ENCODE results near the gene CERS1.
A peak's percentile ranks its signal among the peaks of the same experiment; 100 is the strongest.
"Not testable (repeated sequence)": the region's sequence is repeated elsewhere in the genome, so short reads cannot be mapped to it uniquely, and the experiment has no call there.

CERS1 gene

DNA sequence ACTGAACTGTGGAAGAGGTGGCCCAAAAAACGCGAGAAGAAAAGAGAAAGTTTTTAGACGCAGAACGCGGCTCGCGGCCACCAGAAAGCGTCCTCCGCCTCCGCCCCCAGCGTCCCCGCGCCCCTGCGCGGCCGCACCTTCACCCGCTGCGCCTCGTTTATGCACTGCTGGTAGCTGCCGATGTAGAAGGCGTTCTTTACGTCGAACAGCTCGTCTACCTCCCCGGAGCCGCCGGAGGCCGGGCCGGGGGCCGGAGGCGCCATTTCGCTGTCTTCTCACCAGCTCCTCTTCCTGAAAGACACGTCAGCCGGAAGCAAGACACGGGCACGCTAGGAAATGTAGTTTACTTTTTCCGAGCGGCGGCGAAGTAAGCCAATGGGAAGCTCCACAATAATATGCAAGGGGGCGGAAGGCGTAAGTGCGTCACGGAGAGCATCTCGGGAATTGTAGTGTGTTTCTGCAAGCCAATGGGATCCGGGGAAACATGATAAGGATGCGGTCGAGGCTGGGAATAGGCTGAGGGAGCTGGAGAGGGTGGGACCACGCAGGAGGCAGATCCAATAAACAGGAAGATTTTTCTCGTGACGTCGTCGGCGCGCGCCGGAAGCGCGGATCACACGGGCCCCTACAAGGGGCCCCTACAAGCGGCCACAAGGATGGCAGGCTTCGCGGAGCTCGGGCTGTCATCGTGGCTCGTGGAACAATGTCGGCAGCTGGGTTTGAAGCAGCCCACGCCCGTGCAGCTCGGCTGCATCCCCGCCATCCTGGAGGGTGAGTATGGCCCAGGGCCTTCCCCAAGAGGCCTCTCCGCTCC lies 23.3 kb upstream of the CERS1 start, which contains the start of the genes COPE and DDX49:
Gene COPE (minus strand): TSS at position 302 of the 814 bp plus-strand sequence. CDS start 39 bp downstream, at position 263.
Gene DDX49 (plus strand): TSS at position 630 of the 814 bp plus-strand sequence. CDS start 27 bp downstream, at position 657.
- peak; percentile 96 to 98 for DNase-seq (ENCODE audit: low read depth in 2 of 2, low spot score in 1 of 2)

- DNase-seq (ENCODE audit: low read depth in 2 of 2, low spot score in 1 of 2): not testable (repeated sequence)
Measured at GRCh38 chr19:18917593-18917992, 21.6 kb upstream of the CERS1 start.

DNA sequence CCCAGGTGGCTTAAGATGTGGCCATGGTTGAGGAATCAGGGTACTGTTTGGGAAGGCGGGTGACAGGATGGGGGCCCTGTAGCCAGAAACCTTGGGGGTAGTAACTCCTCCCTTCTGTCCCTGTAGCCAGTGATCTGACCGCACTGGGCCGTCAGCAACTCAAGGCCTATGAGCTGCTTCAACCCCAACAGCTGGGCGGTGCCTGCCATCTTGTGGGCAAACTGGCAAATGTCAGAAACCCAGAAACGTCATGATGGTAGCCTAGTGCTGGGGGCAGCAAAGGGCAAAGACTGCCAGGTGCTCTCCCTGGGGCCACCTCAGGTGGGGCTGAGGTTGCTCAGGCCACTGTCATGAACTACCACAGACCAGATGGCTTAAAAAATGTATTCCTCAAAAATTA lies 19.7 kb upstream of the CERS1 start:
- no peak for DNase-seq (ENCODE audit: low read depth in 2 of 2, low spot score in 1 of 2)

- no peak for DNase-seq (ENCODE audit: low read depth in 2 of 2, low spot score in 1 of 2)
Measured at GRCh38 chr19:18913466-18913865, 17.5 kb upstream of the CERS1 start.

- DNase-seq (ENCODE audit: low read depth in 2 of 2, low spot score in 1 of 2): no peak
Measured at GRCh38 chr19:18912933-18913332, 17.0 kb upstream of the CERS1 start.

DNA sequence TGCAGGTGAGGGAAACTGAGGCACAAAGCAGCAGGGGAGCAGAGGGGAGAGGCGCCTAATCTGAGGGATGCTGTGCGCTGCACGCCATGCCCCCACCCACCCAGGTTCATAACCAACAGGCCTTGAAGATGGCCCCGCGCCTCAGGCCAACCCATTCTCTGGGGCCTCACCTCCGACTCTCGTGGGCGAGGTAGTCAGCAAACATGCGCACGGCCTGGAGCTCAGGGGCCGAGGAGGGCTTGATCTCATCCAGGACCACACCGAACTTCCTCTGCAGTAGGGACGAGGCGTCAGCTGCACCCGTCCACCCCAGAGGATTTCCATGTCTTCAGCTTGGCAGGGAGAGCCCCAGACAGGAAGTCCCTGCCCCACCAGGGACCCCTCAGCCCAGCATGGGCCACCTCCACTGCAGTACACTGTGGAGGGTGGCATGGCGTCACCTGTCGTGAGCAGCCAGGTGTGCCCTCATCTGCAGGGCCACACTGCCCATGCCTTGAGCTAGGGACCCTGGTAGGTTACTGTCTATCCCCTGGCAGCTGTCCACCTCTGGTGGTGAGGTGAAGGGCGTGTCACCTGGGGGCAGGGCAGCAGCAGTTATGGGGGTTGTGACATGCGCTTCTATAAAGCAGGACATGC lies 15.0 kb upstream of the CERS1 start:
- DNase-seq (ENCODE audit: low read depth in 2 of 2, low spot score in 1 of 2): no peak

DNA sequence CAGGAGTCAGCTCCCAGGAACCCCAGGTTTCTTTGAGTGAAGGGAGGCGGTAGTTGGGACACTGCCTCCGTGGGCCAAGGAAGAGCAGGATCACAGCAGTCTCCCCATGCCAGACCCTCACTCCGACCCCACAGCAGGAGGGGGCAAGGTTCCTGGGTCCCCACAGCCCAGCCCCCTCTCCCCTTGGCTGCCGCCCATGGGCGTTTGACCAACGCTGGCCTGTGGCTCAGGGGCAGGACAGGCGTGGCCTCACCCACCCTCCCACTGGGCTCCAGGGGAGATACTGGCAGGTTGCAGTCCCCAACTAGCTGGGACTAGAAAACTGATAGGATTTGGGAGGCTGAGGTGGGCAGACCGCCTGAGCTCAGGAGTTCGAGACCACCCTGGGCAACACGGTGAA lies 14.1 kb upstream of the CERS1 start:
- DNase-seq (ENCODE audit: low read depth in 2 of 2, low spot score in 1 of 2): no peak

DNA sequence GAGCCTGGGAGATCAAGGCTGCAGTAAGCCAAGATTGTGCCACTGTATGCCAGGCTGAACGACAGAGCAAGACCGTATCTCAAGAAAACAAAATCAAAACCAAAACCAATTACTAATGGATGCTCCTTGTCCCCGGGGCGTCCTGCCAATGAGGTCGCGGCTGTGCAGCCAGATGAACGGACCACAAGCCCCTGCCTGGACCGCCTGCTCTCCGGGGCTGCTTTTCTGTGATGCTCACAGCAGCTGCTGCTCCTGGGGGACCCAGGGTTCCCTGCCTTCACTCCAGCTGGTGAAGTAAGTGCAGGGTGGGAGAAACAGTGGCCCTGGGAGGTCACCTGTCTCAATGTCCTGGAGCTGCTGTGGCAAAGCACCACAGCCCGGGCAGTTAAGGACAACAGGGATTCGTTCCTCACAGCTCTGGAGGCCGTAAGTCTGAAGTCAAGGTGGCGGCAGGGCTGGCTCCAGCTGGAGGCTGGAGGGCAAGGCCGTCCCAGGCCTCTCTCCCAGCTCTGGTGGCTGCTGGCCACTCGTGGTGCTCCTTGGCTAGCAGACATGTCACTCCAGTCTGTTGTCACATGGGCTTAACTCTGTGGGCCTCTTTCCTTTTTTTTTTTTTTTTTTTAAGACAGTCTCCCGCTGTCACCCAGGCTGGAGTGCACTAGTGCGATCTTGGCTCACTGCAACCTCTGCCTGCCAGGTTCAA lies 13.1 kb upstream of the CERS1 start:
- no peak for DNase-seq (ENCODE audit: low read depth in 2 of 2, low spot score in 1 of 2)

DNA sequence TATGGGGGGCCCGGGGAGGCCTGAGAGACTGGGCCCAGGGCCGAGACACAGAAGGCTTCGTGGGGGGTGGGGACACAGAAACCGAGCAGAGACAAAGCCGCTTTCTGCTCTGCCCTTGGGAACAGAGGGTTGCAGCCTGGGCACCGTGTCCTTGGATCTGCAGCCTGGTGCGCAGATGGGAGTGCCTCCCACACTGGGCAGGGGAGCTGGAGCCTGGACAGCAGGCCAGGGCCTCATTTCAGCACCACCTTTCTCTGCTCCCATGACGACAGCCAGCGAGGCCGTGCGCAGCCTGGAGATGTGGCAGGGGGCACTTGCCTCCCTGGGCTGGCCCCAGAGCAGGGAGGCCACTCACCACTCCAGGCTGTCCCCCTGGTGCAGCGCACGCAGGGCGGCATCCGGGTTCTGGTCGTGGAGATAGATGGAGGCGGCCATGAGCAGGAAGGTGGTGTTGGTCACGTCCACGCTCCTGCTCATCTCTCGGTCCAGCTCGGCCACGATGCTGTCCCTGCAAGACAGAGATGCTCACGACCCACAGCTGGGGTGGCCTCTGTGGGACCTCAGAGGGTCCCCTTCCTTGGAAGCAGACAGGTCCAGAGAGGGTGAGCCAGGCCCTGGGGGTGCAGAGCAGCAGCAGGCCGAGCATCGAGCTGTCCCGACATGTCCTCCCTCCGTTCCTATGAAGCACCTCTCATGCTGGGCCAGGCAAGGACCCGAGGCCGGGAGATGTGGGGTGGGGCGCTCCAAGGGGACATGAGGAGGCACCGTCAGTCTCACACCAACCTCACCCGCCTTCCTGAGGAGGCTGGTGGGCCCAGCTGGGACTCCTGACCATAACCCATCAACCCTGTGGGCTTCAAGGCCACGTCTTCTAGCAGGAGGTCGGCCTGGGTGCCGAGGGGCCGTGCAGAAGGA lies 10.9 kb upstream of the CERS1 start:
- no peak for DNase-seq (ENCODE audit: low read depth in 2 of 2, low spot score in 1 of 2)

DNA sequence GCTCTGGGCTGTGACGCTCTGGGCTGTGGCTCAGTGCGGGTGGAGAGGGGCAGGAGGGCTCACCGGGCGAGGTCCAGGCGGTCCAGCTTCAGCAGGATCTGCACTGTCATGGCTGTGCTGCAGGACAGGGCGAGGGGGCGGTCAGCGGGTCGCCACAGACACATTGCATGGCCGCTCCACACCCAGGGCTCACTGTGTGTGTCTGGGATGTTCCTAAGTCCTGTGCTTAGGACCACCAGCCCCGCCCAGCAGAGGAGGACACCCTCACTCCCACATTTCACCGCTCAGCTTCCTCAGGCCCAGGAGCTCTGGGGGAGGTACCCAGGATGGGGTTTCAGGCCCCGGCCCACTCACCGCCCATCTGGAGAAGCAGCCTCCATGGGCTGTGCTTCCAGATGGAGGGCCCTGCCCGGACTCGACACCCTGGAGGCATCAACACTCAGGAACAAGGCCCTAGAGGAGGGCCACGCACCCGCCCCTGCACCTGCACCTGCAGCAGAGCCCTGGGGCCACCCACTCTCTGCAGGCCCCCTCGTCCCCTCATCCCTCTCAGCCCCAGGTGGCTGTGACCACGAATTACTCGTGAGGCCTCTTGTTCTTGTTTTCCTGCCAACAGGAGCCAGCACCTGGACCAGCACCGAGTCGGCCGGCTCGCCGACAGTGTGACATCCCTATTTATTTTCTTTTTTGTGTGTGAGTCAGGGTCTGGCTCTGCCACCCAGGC lies 9.7 kb upstream of the CERS1 start:
- no peak for DNase-seq (ENCODE audit: low read depth in 2 of 2, low spot score in 1 of 2)

GRCh38 chr19:18905058-18905456 lies 9.1 kb upstream of the CERS1 start:
- DNase-seq (ENCODE audit: low read depth in 2 of 2, low spot score in 1 of 2): no peak

GRCh38 chr19:18904334-18905057 lies 8.5 kb upstream of the CERS1 start:
- no peak for DNase-seq (ENCODE audit: low read depth in 2 of 2, low spot score in 1 of 2)

- no peak for DNase-seq (ENCODE audit: low read depth in 2 of 2, low spot score in 1 of 2)
Measured at GRCh38 chr19:18903156-18904037, 7.4 kb upstream of the CERS1 start.

GRCh38 chr19:18902519-18902918 lies 6.6 kb upstream of the CERS1 start:
- DNase-seq (ENCODE audit: low read depth in 2 of 2, low spot score in 1 of 2): not testable (repeated sequence)

DNA sequence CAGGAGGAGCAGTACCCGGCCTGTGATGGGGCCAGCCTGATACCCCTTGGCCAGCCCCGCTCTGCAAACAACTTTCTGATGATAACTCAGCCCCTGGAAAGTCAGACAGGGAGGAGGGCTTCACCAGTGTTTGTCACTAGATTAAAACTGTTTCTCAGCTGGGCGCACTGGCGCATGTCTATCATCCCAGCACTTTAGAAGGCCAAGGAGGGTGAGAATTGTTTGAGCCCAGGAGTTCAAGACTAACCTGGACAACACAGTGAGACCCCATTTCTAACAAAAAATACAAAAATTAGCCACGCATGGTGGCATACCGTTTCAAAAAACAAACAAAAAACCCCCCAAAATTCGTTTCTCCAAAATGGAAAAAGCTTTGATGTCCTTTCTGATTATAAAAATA lies 5.5 kb upstream of the CERS1 start:
- DNase-seq (ENCODE audit: low read depth in 2 of 2, low spot score in 1 of 2): no peak

DNA sequence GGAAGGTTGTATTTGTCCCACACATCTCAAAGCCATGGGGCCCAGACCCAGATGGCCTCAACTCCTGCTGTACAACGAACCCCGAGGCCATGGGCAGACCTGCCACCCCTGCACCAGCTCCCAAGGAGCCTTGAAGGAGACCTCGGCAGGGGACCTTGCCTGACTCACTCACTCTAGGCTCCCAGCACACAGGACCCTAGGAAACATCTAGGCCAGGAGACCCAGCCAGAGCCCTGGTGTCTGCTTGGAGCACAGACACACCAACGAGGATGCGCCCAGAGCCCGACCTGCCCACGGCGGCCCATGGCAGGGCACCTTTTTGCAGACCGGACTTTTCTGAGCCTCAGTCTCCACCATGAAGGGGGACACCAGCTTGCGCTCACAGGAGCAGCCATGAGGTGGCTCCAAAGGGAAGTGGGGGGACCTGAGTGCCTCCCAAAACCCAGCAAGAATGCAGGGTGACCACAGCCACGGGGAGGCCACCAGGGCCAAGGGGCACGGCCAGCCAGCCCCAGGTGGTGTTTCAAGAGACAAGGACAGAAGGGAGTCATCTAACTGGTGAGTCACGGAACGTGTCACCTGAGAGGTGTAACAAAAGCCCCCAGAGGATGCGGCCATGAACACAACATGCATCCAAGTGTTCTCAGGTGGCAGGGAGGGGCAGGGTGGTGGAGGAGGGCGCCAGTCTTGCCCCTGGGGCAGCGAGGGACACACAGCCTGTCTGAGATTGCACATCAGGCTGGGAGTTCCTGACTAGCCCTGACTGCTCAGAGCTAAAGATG lies 4.9 kb upstream of the CERS1 start:
- DNase-seq (ENCODE audit: low read depth in 2 of 2, low spot score in 1 of 2): no peak

- no peak for DNase-seq (ENCODE audit: low read depth in 2 of 2, low spot score in 1 of 2)
Measured at GRCh38 chr19:18899624-18900560, 3.9 kb upstream of the CERS1 start.
